DMS153 treated with DMSO at 0.1 percent for 48 hours (cell line): ENCODE data around the gene AGPS.
A peak's percentile ranks its signal among the peaks of the same experiment; 100 is the strongest.
"Not testable (repeated sequence)": the region's sequence is repeated elsewhere in the genome, so short reads cannot be mapped to it uniquely, and the experiment has no call there.

Source experiments
- DNase-seq: peaks from one replicate; lab custom pipeline; 2025; ENCODE audit not compliant: unreplicated experiment; lab: John Stamatoyannopoulos, UW

The AGPS gene

DNA sequence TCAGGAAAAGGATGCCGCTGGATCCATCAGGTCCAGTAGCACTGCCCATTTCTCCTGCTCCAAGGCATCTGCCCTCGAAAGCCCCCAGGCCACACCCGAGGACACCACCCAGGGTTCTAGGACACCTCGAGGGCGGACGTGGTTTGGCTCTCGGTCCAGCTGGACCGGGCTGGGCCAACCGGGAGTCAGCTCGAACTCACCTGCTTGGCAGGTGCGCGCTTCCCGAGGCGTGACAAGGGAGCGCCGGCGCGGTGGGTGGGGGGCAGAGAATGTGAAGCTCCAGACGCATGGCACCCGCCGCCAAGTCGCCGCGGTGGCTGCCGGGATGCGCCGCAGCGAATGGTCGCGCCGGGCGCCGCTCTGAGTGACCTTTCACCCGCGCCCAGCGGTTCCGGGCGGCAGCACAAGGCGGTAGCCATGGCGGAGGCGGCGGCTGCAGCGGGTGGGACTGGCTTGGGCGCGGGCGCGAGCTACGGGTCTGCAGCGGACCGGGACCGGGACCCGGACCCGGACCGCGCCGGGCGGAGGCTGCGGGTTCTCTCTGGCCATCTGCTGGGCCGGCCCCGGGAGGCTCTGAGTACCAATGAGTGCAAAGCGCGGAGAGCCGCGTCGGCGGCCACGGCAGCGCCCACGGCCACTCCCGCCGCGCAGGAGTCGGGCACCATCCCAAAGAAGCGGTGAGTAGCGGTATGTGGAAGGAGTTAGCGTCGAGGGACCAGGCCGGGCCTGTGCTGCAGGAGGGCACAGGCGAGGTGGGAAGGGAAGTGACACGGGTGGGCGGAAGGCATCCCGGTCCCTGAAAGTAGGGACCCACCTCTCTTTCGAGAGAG lies at the start of gene AGPS:
Gene AGPS (plus strand): TSS at position 401 of the 830 bp plus-strand sequence. CDS start 17 bp downstream, at position 418.
- peak; percentile 66 for DNase-seq

DNA sequence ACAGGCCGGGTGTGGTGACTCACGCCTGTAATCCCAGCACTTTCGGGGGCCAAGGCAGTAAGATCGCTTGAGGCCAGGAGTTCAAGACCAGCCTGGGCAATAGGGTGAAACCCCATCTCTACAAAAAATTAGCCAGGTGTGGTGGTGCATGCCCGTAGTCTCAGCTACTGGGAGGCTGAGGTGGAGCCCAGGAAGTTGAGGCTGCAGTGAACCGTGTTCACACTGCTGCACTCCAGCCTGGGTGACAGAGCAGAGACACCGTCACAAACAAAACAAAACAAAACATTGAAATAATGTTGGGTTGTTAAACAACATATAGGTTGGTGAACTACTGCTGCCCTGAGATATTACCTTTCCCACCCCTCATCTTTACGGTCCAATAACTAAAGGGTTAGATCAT lies 48.8 kb upstream of the AGPS start:
- DNase-seq = no peak

DNA sequence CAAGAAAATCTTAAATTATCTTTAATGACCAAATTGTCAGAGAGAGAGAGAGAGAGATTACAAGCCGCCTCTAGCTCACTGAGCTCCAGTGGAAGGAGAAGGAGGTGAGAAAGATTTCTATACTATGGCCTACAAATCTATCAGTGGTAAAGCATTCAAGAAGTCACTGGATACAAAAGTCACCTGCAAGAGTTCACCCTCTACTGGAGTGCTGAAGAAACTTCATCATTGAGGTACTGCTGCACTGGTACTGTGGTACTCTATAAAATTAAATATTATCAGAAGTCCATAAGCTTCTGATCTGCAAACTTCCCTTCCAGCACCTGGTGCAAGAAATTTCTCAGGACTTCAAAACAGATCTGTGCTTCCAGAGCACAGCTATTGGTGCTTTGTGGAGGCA lies 48.3 kb upstream of the AGPS start:
- DNase-seq = no peak

DNA sequence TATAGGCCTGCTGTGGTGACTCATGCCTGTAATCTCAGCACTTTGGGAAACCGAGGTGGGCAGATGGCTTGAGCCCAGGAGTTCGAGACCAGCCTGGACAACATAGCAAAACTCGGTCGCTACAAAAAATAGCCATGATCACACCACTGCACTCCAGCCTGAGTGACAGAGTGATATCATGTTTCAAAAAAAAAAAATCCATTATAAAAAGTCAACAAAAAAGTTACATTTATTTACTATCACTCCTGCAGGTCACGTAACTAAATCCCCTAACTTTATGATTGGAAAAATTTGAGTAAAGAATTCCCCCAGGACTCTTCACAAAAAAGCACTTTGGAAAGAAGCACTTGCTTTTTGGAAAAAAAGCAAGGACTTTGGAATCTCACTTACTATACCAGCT lies 46.4 kb upstream of the AGPS start:
- no peak for DNase-seq

DNA sequence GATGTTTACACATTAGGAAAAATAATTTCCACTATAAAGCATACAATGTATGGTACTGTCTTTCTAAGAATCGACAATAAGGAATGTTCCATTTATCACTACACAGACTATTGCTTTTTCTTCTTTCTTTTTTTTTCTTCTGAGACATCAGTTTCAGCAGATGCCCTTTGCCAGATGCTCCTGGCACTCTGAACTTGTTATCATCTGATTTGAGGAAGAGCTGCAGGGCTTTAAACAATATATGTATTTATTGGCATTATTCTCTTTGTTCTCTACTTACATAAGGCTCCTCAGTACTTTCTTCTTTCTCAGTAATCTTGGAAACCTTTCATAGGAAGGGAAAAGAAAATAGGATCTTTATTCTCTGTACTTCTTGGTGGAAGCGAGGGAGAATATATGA lies 45.0 kb upstream of the AGPS start:
- no peak for DNase-seq

DNA sequence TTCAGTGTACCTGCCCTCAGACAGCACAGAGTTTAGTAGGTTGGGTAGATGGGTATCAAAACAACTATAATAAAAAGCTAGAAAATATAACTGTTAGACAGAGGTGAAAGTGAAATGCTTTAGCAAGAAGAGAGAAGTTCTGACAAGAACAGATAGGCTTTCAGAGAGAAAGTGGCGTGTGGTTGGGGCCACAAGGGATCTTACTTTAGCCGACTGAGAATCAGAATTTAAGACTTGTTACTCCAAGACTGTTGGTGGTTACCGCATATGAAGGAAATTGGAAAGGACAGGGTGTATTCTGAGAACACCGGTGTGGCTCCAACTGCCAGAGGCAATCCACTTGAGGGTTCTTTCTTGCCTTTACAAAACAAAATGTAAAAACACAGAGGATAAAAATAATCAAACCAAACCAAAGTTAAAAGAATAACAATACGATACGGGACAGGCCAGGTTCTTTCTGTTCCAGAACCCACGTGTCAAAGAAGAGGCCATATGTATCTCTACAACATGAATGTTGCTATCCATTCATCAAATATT lies 44.4 kb upstream of the AGPS start:
- no peak for DNase-seq

DNA sequence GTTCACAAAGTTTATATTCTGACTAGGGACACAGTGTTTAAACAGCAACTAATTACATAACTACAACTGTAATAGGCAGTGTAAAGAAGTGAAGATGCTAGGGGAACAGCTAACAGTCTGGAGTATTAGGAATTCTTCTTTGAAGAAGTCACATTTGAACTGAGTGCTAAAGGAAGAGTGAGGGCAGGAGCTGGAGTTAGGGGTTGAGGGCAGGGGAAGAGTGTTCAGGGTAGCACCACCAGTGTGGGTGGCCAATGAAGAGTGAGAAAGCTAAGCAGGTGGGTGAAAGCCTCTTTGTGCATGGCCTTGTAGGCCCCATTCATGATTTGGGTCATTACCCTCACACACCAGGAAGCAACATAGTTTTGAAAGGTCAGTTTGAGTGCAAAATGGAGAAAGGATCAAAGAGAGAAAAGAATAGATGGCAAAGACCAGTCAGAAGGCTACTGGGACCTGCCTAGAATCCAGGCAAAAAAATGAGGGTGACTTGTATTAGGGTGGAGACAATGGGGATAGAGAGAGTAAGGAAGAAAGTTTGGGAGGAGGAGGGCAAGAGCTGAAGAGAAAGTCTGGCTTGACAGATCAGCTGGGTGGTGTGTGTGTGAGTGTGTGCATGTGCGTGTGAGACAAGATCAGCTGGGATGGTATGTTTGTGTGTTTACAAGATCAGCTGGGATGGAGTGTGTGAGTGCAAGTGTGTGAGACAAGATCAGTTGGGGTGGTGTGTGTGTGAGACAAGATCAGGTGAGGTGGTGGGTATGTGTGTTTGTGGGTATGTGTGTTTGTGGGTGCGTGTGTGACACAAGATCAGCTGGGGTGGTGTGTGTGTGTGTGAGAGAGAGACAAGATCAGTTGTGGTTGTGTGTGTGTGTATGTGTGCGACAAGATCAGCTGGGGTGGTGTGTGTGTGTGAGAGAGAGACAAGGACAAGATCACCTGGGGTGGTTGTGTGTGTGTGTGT lies 43.6 kb upstream of the AGPS start:
- DNase-seq = no peak

DNA sequence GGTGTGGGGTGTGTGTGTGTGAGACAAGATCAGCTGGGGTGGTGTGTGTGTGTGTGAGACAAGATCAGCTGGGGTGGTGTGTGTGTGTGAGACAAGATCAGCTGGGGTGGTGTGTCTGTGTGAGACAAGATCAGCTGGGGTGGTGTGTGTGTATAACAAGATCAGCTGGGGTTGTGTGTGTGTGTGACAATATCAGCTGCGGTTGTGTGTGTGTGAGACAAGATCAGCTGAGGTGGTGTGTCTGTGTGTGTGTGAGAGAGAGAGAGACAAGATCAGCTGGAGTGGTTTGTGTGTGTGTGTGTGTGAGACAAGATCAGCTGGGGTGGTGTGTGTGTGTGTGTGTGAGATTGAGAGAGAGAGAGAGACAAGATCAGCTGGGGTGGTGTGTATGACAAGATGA lies 41.9 kb upstream of the AGPS start:
- DNase-seq = not testable (repeated sequence)

DNA sequence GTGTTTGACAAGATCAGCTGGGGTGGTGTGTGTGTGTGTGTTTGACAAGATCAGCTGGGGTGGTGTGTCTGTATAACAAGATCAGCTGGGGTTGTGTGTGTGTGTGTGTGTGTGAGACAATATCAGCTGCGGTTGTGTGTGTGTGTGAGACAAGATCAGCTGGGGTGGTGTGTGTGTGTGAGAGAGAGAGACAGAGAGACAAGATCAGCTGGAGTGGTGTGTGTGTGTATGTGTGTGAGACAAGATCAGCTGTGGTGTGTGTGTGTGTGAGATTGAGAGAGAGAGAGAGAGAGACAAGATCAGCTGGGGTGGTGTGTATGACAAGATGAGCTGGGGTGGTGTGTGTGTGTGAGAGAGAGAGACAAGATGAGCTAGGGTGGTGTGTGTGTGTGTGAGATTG lies 41.5 kb upstream of the AGPS start:
- DNase-seq = not testable (repeated sequence)

DNA sequence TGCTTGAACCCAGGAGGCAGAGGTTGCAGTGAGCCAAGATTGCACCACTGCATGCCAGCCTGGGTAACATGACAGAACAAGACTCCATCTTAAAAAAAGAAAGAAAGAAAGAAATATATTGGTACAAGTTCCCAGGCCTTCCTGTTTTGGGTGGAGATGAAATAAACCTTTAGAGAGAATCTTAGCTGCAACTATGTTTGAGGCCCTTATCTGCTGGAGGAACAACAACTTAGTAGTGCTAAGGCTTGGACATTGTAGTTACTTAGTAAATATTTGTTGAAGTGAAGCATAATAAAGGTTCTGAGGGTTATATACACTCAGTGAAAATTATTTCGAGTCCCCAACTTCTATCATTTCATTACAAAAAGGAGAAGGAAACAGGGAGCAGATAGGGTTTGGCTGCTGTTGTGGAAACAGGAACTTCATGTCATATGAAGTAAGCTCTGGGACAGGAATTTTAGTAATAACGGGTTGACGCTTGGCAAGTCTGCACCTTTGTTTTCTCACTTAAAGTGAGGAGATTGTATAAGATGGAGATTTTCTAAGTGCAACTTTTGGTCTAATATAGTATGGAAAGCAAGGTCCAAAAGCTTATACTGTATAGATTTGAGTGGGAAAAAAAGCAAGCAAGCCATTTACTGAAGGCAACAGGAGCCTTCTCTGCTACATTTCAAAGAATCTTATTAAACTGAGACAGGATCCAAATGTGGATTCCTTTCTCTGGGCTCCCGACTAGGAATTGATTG lies 40.0 kb upstream of the AGPS start:
- no peak for DNase-seq

DNA sequence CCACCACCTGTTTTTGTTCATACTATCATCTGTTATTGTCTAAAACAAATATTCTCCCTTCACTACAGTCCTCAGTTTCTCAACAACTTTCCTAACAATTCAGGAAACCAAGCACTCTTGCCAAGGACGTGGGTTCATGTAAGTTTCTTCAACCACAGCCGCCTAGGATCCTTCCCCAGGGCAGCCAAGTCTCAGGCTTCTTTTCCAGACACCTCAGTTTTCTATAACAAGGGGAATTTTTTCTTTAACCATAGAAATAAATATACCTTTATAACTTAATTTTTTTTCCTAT lies 39.4 kb upstream of the AGPS start:
- DNase-seq = no peak

DNA sequence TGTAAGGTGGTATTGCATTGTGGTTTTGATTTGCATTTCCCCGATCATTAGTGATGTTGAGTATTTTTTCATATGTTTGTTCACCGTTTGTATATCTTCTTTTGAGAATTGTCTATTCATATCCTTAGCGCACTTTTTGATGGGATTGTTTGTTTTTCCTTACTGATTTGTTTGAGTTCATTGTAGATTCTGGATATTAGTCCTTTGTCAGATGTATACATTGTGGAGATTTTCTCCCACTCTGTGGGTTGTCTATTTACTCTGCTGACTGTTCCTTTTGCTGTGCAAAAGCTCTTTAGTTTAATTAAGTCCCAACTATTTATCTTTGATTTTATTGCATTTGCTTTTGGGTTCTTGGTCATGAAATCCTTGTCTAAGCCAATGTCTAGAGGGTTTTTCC lies 38.0 kb upstream of the AGPS start:
- not testable (repeated sequence) for DNase-seq

DNA sequence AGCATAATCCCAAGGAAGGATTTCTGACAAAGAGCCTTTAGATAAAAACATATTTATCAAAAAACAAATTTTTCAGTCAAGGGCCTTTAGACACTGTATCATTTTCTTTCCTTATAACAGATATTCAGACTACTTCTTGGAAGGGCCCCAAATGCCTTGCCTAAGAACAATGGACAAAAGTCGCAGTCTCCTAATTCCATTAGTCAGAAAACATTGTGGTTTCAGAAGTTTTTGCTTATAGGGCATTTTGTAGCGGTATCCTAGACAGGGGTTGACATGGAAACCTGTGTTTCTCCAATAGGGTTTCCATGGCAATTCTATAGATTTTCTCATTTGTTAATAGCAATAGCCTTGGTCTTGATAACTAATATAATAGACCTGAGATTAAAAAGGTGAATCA lies 36.7 kb upstream of the AGPS start:
- no peak for DNase-seq

DNA sequence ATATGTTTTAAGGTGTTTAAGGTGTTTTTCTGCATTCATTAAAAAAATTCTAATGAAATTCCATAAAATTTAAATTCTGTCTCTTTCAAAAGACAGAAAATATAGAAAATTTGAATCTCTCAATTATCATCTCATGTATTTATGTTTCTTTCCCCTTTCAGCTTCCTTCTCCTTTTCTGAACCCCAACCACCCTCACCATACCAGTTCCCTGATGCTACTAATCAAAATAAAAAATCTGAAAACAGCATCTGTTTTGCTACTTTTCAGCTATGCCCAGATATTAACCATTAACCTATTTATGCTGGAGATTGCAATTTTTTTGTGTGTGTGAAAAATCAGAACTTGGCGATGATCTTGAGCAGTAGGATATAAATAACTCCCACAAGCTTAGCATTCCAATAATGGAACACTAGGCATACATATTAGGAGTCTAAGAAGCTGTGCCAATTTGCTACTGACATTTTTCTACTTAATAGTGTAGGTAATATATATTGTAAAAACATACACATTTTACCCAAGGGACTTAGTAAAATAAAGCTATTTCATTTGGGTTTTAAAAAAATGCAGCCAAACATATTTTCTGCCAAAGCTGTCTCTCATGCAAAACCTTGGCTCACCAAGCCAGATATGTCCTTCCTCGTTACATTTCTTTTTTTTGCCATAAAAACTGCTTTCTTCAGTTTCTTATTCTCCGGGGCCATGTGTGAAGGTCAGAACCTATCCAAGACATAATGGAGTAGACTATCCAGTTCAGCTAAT lies 32.6 kb upstream of the AGPS start:
- DNase-seq = no peak

DNA sequence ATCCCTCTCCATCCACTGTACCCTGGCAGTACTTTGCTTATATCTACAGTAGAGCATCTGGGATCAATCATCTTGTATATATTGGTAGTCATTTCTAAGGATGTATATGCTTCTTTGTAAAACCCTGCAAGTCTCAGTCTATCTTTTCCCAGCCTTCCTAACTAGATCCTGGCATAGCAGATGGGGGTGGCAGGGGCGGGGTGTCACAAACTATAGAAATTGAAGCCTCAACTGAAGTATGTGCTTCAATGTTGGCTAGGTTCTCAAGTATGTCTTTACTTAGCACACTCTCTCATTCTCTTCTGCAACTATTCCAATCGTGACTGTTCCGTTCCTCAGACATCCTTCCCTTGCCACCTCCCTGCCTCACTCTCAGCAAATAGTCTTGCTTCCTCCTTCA lies 30.1 kb upstream of the AGPS start:
- no peak for DNase-seq

DNA sequence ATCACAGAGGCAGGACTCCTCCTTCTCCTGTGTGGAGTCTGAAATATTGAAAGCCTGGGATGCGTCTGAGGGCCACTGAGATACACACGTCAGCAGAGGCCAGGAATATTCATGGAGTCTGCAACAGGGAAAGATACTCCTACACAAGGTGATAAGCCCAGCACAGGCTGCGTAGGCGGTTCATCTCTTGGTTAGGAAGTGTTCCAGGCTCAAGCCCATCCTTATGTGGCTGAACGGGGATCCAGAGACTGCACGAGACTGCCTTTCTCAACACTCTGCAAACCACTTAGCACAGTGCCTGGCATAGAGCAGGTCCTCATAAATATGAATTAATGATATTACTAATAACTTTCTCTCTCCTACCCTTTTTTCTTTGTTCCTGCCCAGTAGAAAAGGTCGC lies 29.2 kb upstream of the AGPS start:
- no peak for DNase-seq

DNA sequence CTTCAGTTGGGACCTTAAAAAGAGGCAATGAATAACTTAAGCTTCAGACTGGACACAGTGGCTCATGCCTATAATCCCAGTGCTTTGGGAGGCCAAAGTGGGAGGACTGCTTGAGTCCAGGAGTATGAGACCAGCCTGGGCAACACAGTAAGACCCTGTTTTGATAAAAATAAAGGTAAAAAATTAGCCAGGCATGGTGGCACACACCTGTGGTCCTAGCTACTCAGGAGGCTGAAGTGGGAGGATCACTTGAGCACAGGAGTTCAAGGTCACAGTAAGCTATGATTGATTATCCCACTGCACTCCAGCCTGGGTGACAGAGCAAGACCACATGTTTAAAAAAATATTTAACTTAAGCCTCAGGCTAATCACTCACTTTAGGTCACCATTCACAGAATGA lies 26.8 kb upstream of the AGPS start:
- DNase-seq = not testable (repeated sequence)

DNA sequence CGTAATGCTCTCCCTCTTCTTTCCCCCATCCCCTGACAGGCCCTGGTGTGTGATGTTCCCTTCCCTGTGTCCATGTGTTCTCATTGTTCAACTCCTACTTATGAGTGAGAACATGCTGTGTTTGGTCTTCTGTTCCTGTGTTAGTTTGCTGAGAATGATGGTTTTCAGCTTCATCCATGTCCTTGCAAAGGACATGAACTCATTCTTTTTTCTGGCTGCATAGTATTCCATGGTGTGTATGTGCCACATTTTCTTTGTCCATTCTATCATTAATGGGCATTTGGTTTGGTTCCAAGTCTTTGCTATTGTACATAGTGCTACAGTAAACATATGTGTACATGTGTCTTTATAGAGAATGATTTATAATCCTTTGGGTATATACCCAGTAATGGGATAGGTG lies 24.6 kb upstream of the AGPS start:
- DNase-seq = not testable (repeated sequence)

DNA sequence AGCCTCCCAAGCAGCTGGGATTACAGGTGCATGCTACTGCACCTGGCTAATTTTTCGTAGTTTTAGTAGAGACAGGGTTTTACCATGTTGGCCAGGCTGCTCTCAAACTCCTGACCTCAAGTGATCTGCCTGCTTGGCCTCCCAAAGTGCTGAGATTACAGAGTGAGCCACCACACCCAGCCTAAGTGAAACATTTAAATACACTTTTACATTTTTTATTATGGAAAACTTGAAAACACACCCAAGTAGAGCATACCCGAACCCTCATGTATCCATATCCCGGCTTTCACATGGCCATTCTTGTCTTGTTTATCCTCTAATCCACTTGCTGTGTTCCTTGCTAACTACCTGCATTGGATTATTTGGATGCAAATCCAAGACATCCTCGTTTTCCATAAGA lies 13.2 kb upstream of the AGPS start:
- DNase-seq = no peak

DNA sequence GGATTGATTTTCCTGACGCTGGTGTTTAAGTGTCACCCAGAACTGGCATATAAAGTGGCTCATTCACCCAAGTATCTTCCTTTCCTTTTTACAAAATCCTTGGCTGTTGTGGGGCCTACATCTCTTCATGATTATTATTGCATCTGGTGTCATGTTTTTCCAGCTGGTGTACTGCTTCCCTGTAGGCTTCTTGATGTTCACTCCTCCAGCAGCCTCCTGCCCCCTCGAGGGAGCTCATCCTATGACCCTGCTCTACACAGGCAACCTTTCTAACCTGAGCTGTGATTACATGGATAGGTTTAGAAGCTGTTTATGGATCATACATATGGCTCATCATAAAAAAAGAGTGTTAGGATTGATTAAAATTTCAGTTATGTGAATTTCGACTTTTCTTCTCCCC lies 12.4 kb upstream of the AGPS start:
- no peak for DNase-seq

DNA sequence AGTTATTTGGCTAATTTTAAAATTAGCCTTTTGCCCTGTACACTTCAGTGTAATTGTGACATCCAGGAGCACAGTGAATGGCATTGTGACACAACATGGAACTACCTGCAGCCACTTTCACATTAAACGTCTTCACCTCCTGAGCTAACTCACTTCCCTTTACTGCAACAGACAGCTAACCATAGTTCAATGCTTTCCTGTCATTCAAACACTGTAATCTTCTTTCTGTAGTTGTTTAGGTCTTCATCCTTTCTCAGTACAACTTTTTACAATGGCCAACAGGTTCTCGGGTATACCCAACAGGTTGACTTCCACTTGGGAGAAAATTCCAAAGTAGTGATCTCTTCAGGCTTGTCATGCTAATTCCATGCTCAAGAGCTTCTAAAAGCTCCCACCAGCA lies 8.6 kb upstream of the AGPS start:
- no peak for DNase-seq
